ENCODE data around the gene ZNF292. TPM values are rescaled to one million over a fixed set of nuclear protein-coding genes. Genes with fewer than 3 reads are reported as not detected.
"Not testable (repeated sequence)": the region's sequence is repeated elsewhere in the genome, so short reads cannot be mapped to it uniquely, and the experiment has no call there.

Gene ZNF292
- 14.1 and 17.0 TPM in 2 replicates for total RNA-seq (2014; rRNA removed; shearing (Covaris generic))

GRCh38 chr6:87154993-87155841 lies at the start of gene ZNF292:
TSS of gene ZNF292 (plus strand) at chr6:87155565. CDS start at chr6:87155592, 27 bp downstream.
- H3K9me3 ChIP-seq (replicated peaks): no peaks in the 10 kb centered on the region; the same call in 1 of the 2 replicates
- DNase-seq (ENCODE audit: low read depth in 1 of 2, low spot score in 2 of 2): peak; percentile 93 to 97
- peaks cover 10% of the 10 kb centered on the region for H3K36me3 ChIP-seq
- H3K27ac ChIP-seq: peak within 1 kb of the TSS; percentile 77
- H3K4me3 ChIP-seq: peak within 1 kb of the TSS; percentile 87
- no peaks in the 10 kb centered on the region for H3K4me1 ChIP-seq (replicated peaks)
- no peaks in the 10 kb centered on the region for H3K27me3 ChIP-seq (replicated peaks)

- Histone ChIP-seq H3K4me1 (replicated peaks) (no peaks in the 10 kb centered on the region), H3K27ac (no peak overlapping the region), H3K4me3 (no peak overlapping the region), H3K27me3 (replicated peaks) (no peaks in the 10 kb centered on the region), H3K9me3 (replicated peaks) (no peaks in the 10 kb centered on the region), H3K36me3 (no peaks in the 10 kb centered on the region)
- no peak for DNase-seq (ENCODE audit: low read depth in 1 of 2, low spot score in 2 of 2)
Measured at GRCh38 chr6:87105823-87106222, 49.5 kb upstream of the ZNF292 start.

GRCh38 chr6:87110636-87111035 lies 44.7 kb upstream of the ZNF292 start:
- Histone ChIP-seq H3K36me3 (no peaks in the 10 kb centered on the region), H3K27ac (no peak overlapping the region), H3K4me1 (replicated peaks) (no peaks in the 10 kb centered on the region), H3K27me3 (replicated peaks) (peaks cover 7% of the 10 kb centered on the region; the same call in 1 of the 2 replicates), H3K4me3 (no peak overlapping the region), H3K9me3 (replicated peaks) (no peaks in the 10 kb centered on the region)
- no peak for DNase-seq (ENCODE audit: low read depth in 1 of 2, low spot score in 2 of 2)

GRCh38 chr6:87115402-87116135 lies 39.8 kb upstream of the ZNF292 start:
- H3K4me1 ChIP-seq (replicated peaks): no peaks in the 10 kb centered on the region
- DNase-seq (ENCODE audit: low read depth in 1 of 2, low spot score in 2 of 2): no peak

GRCh38 chr6:87116922-87117321 lies 38.4 kb upstream of the ZNF292 start:
- no peaks in the 10 kb centered on the region for H3K36me3 ChIP-seq
- peaks cover 7% of the 10 kb centered on the region; the same call in 1 of the 2 replicates for H3K27me3 ChIP-seq (replicated peaks)
- H3K4me1 ChIP-seq (replicated peaks): no peaks in the 10 kb centered on the region
- no peak overlapping the region for H3K27ac ChIP-seq
- no peak overlapping the region for H3K4me3 ChIP-seq
- no peaks in the 10 kb centered on the region for H3K9me3 ChIP-seq (replicated peaks)
- no peak for DNase-seq (ENCODE audit: low read depth in 1 of 2, low spot score in 2 of 2)

More at GRCh38 chr6:87115402-87116135, 39.8 kb upstream of the ZNF292 start:
- Histone ChIP-seq H3K4me3 (no peak overlapping the region), H3K36me3 (no peaks in the 10 kb centered on the region), H3K27me3 (replicated peaks) (peaks cover 7% of the 10 kb centered on the region; the same call in 1 of the 2 replicates), H3K27ac (no peak overlapping the region), H3K9me3 (replicated peaks) (no peaks in the 10 kb centered on the region)

GRCh38 chr6:87118054-87118453 lies 37.3 kb upstream of the ZNF292 start:
- Histone ChIP-seq H3K27ac (no peak overlapping the region), H3K36me3 (no peaks in the 10 kb centered on the region), H3K4me1 (replicated peaks) (no peaks in the 10 kb centered on the region), H3K9me3 (replicated peaks) (no peaks in the 10 kb centered on the region), H3K4me3 (no peak overlapping the region), H3K27me3 (replicated peaks) (peaks cover 7% of the 10 kb centered on the region; the same call in 1 of the 2 replicates)
- DNase-seq (ENCODE audit: low read depth in 1 of 2, low spot score in 2 of 2): no peak

GRCh38 chr6:87122477-87122876 lies 32.9 kb upstream of the ZNF292 start:
- H3K36me3 ChIP-seq: no peaks in the 10 kb centered on the region
- no peak overlapping the region for H3K27ac ChIP-seq
- no peaks in the 10 kb centered on the region for H3K4me1 ChIP-seq (replicated peaks)
- H3K9me3 ChIP-seq (replicated peaks): no peaks in the 10 kb centered on the region
- DNase-seq (ENCODE audit: low read depth in 1 of 2, low spot score in 2 of 2): no peak
- H3K27me3 ChIP-seq (replicated peaks): 0 out of 2 replicates have a peak, but pooled peaks cover 4% of the 10 kb centered on the region
- H3K4me3 ChIP-seq: no peak overlapping the region

- DNase-seq (ENCODE audit: low read depth in 1 of 2, low spot score in 2 of 2): no peak
- Histone ChIP-seq H3K4me1 (replicated peaks) (no peaks in the 10 kb centered on the region), H3K27me3 (replicated peaks) (0 out of 2 replicates have a peak, but pooled peaks cover 4% of the 10 kb centered on the region), H3K9me3 (replicated peaks) (no peaks in the 10 kb centered on the region), H3K27ac (no peak overlapping the region), H3K4me3 (no peak overlapping the region), H3K36me3 (no peaks in the 10 kb centered on the region)
Measured at GRCh38 chr6:87124074-87124473, 31.3 kb upstream of the ZNF292 start.

- no peak overlapping the region for H3K27ac ChIP-seq
- 0 out of 2 replicates have a peak, but pooled peaks cover 4% of the 10 kb centered on the region for H3K27me3 ChIP-seq (replicated peaks)
- H3K4me3 ChIP-seq: no peak overlapping the region
- H3K4me1 ChIP-seq (replicated peaks): no peaks in the 10 kb centered on the region
- no peak for DNase-seq (ENCODE audit: low read depth in 1 of 2, low spot score in 2 of 2)
- no peaks in the 10 kb centered on the region; the same call in 1 of the 2 replicates for H3K9me3 ChIP-seq (replicated peaks)
- no peaks in the 10 kb centered on the region for H3K36me3 ChIP-seq
Measured at GRCh38 chr6:87126501-87126900, 28.9 kb upstream of the ZNF292 start.

GRCh38 chr6:87127737-87128136 lies 27.6 kb upstream of the ZNF292 start:
- H3K4me1 ChIP-seq (replicated peaks): no peaks in the 10 kb centered on the region
- H3K27ac ChIP-seq: no peak overlapping the region
- no peaks in the 10 kb centered on the region for H3K36me3 ChIP-seq
- no peaks in the 10 kb centered on the region; the same call in 1 of the 2 replicates for H3K9me3 ChIP-seq (replicated peaks)
- no peak overlapping the region for H3K4me3 ChIP-seq
- DNase-seq (ENCODE audit: low read depth in 1 of 2, low spot score in 2 of 2): no peak
- 0 out of 2 replicates have a peak, but pooled peaks cover 4% of the 10 kb centered on the region for H3K27me3 ChIP-seq (replicated peaks)

- no peaks in the 10 kb centered on the region for H3K9me3 ChIP-seq (replicated peaks)
- 0 out of 2 replicates have a peak, but pooled peaks cover 4% of the 10 kb centered on the region for H3K27me3 ChIP-seq (replicated peaks)
- H3K4me1 ChIP-seq (replicated peaks): no peaks in the 10 kb centered on the region
- H3K36me3 ChIP-seq: no peaks in the 10 kb centered on the region
- DNase-seq (ENCODE audit: low read depth in 1 of 2, low spot score in 2 of 2): no peak
- H3K27ac ChIP-seq: no peak overlapping the region
- no peak overlapping the region for H3K4me3 ChIP-seq
Measured at GRCh38 chr6:87136963-87137362, 18.4 kb upstream of the ZNF292 start.

- peak in 1 of 2 experiments; percentile 29 for DNase-seq (ENCODE audit: low read depth in 1 of 2, low spot score in 2 of 2)
- no peaks in the 10 kb centered on the region for H3K36me3 ChIP-seq
- H3K4me1 ChIP-seq (replicated peaks): no peaks in the 10 kb centered on the region
- H3K4me3 ChIP-seq: no peak overlapping the region
- H3K27me3 ChIP-seq (replicated peaks): 0 out of 2 replicates have a peak, but pooled peaks cover 7% of the 10 kb centered on the region
- no peak overlapping the region for H3K27ac ChIP-seq
- H3K9me3 ChIP-seq (replicated peaks): no peaks in the 10 kb centered on the region
Measured at GRCh38 chr6:87139236-87139635, 16.1 kb upstream of the ZNF292 start.

GRCh38 chr6:87139927-87140326 lies 15.4 kb upstream of the ZNF292 start:
- H3K4me1 ChIP-seq (replicated peaks); H3K4me3 ChIP-seq; H3K9me3 ChIP-seq (replicated peaks); DNase-seq (ENCODE audit: low read depth in 1 of 2, low spot score in 2 of 2); H3K27me3 ChIP-seq (replicated peaks); H3K27ac ChIP-seq; H3K36me3 ChIP-seq: not testable (repeated sequence)

GRCh38 chr6:87146363-87146762 lies 9.0 kb upstream of the ZNF292 start:
- Histone ChIP-seq H3K36me3 (no peaks in the 10 kb centered on the region), H3K27me3 (replicated peaks) (peaks cover 6% of the 10 kb centered on the region; the same call in 1 of the 2 replicates), H3K4me1 (replicated peaks) (no peaks in the 10 kb centered on the region), H3K9me3 (replicated peaks) (no peaks in the 10 kb centered on the region), H3K4me3 (no peak overlapping the region), H3K27ac (no peak overlapping the region)
- DNase-seq (ENCODE audit: low read depth in 1 of 2, low spot score in 2 of 2): no peak

All from SJSA1 (cell line).